ENCODE results near the gene ANKRD11. TPM values are rescaled to one million over a fixed set of nuclear protein-coding genes. Genes with fewer than 3 reads are reported as not detected.

Gene ANKRD11
- total RNA-seq, 4 donors from 2014 or later, result 75.6 to 183 (median 108) TPM

DNA sequence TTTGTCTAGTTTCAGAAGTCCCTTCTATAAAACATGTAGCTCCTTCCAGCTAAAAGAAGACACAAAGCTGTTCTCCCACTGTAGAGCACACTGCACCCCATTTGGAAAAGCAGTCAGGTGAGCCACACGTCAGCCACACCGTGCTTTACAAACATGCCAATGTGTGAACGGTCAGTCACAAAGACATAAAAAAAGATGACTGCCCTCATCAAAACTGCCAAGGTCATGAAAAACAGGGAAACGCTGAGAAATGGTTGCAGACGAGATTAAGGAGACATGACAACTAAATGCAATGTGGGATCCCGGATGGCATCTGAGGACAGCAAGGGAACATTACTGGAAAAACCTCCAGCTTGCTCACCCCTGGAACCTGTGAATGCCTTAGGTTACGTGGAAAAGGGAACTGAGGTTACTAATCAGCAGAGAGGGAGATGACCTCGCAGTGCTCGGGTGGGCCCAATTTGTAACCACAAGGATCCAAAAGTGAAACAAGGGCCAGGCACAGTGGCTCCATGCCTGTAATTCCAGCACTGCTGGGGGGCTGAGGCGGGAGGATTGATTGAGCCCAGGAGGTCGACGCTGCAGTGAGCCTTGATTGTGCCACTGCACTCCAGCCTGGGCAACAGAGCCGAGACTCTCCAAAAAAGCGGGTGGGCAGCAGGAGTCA, 8.1 kb downstream of the ANKRD11 start:
- TF ChIP-seq, protein P1, sequence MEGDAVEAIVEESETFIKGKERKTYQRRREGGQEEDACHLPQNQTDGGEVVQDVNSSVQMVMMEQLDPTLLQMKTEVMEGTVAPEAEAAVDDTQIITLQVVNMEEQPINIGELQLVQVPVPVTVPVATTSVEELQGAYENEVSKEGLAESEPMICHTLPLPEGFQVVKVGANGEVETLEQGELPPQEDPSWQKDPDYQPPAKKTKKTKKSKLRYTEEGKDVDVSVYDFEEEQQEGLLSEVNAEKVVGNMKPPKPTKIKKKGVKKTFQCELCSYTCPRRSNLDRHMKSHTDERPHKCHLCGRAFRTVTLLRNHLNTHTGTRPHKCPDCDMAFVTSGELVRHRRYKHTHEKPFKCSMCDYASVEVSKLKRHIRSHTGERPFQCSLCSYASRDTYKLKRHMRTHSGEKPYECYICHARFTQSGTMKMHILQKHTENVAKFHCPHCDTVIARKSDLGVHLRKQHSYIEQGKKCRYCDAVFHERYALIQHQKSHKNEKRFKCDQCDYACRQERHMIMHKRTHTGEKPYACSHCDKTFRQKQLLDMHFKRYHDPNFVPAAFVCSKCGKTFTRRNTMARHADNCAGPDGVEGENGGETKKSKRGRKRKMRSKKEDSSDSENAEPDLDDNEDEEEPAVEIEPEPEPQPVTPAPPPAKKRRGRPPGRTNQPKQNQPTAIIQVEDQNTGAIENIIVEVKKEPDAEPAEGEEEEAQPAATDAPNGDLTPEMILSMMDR (IDR thresholded peaks at IDR 0.05), result no peak
- WGBS, 2 donors, result 48 to 50% methylated on average over 14 of the region's 14 CpGs
- no peak for DNase-seq (ENCODE audit: low spot score in 2 of 2)
- intact Hi-C loops (cut with DNase I; ENCODE audit: low total_unique reads), result no loop called here
- H3K4me3 ChIP-seq (ENCODE audit: low read depth, poor library complexity, severe bottlenecking), result no peak overlapping the region

DNA sequence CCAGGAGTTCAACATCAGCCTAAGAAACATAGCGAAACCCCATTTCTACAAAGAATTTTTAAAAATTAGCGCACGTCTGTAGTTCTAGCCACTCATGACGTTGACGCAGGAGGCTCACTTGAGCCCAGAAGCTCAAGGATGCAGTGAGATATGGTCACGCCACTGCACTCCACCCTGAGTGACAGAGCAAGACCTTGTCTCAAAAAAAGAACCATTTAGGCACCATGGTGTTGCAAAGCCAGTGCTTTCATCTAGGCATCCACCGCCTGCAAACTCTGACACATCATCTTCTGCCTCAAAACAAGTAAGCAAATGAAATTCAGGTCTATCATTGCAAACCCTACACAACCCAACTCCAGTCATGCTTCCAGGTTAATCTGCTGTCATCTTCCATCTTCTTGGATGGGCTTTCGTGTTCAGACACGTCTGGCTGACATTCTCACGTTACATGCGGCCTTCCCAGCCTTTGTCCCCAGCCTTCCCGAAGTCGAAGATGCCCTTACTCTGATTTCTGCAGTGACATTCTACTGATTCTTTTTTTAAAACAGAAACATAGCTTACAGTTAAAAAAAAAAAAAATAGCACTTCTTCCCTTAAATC, 8.9 kb downstream of the ANKRD11 start:
- TF ChIP-seq, protein P1 (IDR thresholded peaks at IDR 0.05), result no peak
- no peak for TF ChIP-seq POLR2A (IDR thresholded peaks at IDR 0.05)
- DNase-seq (ENCODE audit: low spot score in 2 of 2), result no peak
- no peak overlapping the region for H3K4me3 ChIP-seq (ENCODE audit: low read depth, poor library complexity, severe bottlenecking)
- intact Hi-C loops (cut with DNase I; ENCODE audit: low total_unique reads), result no loop called here
- WGBS, 2 donors, result 75 to 83% methylated on average over 13 of the region's 13 CpGs

DNA sequence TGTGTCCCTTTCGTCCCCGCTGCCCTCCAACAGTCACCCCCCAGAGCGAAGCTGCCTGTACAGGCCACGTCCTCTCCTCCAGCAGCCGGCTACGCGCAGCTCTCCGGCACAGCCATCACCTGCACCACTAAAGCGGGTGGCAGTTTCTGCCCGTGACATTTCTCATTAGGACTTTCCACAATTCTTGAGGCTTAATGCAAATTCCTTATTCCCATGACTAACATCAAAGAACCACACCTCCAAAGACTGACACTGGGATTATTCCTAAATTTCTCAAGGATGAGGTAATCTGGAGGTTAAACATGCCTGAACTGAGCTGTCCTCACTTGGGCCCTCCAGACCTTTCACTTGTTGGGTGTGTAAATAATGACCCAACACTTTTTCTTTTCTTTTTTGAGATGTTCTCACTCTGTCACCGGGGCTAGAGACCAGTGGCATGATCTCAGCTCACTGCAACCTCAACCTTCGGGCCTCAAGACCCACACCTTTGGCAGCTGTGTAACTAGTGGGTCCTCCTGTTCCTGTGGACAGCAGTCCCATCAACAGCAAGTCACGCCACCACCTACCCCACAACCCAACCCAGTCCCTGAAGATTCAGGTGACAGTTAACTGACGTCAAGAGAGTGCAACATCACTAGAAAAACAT, 11.7 kb downstream of the ANKRD11 start:
- intact Hi-C loops (cut with DNase I; ENCODE audit: low total_unique reads), result no loop called here
- TF ChIP-seq, protein P1 (IDR thresholded peaks at IDR 0.05), result no peak
- TF ChIP-seq POLR2A (IDR thresholded peaks at IDR 0.05), result no peak
- WGBS, 2 donors, result 71 to 73% methylated on average over 14 of the region's 14 CpGs
- no peak overlapping the region for H3K4me3 ChIP-seq (ENCODE audit: low read depth, poor library complexity, severe bottlenecking)
- no peak for DNase-seq (ENCODE audit: low spot score in 2 of 2)

DNA sequence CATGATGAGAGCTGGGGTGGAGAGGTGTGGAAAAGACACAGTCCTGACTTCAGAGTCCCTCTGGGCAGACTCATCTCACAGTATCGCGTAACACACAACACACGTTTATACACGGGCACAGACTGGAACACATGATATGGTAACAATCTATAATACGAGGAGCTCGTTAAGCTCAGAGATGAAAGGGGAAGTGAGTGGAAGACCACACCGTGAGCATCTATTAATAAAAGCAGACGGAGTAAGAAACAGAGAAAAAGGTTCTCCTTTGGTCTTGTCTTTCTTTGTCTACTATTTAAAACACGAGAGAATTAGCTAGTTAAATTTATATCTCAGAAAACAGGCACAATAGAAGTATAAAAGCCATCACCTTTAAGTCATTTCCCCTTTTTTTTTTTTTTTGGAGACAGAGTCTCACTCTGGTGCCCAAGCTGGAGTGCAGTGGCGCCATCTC, 13.5 kb downstream of the ANKRD11 start:
- TF ChIP-seq, protein P1 (IDR thresholded peaks at IDR 0.05), result no peak
- TF ChIP-seq POLR2A (IDR thresholded peaks at IDR 0.05), result no peak
- WGBS, 2 donors, result 40 to 51% methylated on average over 10 of the region's 10 CpGs
- no peak overlapping the region for H3K4me3 ChIP-seq (ENCODE audit: low read depth, poor library complexity, severe bottlenecking)
- intact Hi-C loops (cut with DNase I; ENCODE audit: low total_unique reads), result no loop called here
- DNase-seq (ENCODE audit: low spot score in 2 of 2), result no peak

DNA sequence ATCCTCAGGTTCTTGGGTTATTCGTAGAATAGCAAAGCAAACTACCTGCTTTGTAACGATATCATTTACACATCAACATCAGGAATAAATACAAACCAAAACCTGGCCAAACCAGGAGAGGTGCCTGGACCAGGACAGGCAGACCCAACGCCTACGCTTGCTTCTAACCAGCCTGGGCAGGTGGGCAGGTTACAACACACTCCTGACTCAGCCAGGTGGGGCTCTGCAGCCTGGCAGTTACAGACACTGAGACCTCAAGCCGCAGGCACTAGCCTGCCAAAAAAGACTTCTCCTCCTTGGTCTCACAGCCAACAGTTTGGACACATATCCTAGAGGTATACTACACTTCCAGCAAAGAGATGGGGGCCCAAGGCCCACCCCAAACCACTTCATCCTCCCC, 14.0 kb downstream of the ANKRD11 start:
- WGBS, 2 donors, result 58 to 62% methylated on average over 5 of the region's 5 CpGs
- peak in 1 of 2 donors; percentile 67 for DNase-seq (ENCODE audit: low spot score in 2 of 2)
- TF ChIP-seq, protein P1 (IDR thresholded peaks at IDR 0.05), result no peak
- TF ChIP-seq POLR2A (IDR thresholded peaks at IDR 0.05), result no peak
- intact Hi-C loops (cut with DNase I; ENCODE audit: low total_unique reads), result no loop called here
- no peak overlapping the region for H3K4me3 ChIP-seq (ENCODE audit: low read depth, poor library complexity, severe bottlenecking)
